NCI-H187 treated with DMSO at 0.1 percent for 48 hours (cell line): Measurements from ENCODE around the gene PAF1.

Experiments
- DNase-seq: peaks from one replicate; lab custom pipeline; 2025; lab: John Stamatoyannopoulos, UW

The PAF1 gene

DNA sequence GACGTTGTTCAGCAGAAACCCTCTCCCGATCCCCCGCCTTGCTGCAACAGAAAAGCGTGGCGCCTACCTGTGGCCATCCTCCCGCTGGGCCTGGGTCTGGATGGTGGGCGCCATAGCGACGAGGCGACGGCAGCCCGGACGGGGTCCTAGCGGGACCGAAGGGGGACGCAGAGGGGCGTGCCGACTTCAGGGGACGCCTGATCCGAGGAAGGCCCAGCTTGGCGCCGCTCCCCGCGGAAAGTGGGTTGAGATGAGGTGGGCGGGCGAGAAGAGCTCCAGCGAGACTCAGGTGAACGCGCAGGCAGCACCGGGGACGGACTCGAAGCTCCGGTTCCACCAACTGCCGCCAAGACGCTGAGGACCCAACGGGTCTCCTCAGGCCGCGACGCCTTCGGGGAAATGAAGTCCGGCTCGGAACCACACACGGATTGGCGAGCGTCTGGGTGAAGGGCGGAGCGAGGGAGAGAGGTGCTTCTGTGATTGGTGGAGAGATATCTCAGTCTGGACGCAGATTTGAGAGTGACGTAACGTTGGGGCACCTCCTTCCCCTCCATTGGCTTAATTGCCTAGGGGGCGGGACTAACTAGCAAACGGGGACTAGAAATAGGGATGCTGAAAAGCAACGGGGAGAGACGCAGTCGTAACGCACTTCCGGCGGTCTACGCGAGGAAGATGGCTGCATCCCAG lies at the start of gene PAF1, which contains the start of gene MED29:
PAF1 (minus strand) TSS at position 356 of the 687 bp plus-strand sequence; CDS start at position 114, 242 bp downstream.
MED29 (plus strand) TSS at position 628 of the 687 bp plus-strand sequence; CDS start at position 673, 45 bp downstream.
- DNase-seq, result peak; percentile 100

DNA sequence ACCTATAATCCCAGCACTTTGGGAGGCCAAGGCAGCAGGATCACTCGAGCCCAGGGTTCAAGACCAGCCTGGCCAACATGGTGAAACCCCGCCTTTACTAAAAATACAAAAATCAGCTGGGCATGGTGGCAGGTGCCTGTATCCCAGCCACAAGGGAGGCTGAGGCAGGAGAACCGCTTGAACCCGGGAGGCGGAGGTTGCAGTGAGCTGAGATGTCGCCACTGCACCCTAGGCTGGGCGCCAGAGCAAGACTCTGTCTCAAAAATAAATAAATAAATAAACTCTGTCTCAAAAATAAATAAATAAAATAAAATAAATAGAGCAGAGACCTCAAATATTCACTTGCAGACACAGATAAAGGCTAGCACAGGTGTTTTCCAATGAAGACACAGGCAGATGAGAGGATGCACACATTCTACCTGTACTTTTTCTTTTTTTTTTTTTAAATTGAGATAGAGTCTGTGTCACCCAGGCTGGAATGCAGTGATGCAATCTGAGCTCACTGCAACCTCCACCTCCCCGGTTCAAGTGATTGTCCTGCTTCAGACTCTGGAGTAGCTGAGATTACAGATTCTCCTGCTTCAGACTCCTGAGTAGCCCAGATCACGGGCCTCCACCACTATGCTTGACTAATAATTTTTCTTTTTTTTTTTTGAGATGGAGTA lies 47.5 kb upstream of the PAF1 start:
- DNase-seq, result no peak

DNA sequence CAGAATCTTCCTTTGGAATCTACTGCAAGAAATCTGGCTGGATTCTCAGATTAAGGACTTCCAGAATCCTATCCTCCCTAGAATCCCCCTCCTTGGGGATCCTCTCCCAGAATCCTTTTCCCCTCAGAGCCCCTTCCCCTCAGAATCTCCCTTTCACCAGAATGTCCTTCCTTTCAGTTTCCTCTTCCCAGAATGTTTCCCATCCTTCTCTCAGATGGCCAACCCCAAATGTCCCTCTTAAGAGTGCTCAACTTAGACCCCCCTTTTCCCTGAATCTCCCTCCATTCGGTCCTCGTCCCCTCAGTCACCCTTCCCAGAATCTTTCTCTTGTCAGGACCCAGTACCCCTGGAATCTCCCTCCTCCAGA lies 45.4 kb upstream of the PAF1 start:
- DNase-seq, result no peak

DNA sequence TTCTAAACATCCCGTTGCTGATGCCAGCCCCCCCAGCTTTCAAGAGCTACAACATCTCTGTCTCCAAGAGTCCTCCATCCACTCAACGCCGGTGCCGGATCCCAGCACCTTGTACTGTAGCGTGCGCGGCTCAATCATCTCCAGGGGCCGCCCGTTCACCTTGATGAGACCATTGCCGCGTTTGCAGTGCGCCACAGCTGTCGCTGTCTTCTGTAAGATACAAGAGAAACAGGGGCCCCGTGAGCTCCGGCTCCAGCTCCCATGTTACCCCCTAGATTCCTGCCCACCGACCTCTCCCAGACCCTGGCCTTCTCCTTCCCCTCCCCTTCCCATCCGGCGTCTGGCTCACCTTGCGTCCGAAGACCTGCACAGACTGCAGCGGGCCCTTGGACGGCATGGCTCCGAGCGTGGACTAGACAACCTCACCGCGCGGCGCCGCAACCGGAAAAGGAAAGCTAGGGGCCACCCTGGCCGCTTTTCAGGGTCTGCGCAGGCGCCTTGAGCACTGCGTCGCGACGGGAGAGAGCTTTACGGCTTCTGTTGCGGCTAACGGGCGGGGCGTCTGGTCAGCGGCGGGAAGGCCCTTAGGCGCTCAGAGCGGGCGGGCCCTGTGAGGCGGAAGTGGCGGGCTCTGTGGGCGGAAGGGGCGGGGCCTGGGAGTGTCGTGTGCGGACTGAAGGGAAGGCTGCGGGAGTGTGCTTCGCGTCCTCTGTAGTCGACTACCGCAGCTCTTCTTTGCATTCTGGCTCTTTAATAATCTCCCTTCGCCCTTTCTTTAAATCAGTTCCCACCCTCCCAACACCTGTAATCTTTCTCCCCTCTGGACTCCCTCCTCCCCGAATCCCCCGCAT lies 44.8 kb upstream of the PAF1 start, which contains the start of gene RPS16:
RPS16 (minus strand) TSS at position 451 of the 851 bp plus-strand sequence; CDS start at position 397, 54 bp downstream.
- peak; percentile 94 for DNase-seq

DNA sequence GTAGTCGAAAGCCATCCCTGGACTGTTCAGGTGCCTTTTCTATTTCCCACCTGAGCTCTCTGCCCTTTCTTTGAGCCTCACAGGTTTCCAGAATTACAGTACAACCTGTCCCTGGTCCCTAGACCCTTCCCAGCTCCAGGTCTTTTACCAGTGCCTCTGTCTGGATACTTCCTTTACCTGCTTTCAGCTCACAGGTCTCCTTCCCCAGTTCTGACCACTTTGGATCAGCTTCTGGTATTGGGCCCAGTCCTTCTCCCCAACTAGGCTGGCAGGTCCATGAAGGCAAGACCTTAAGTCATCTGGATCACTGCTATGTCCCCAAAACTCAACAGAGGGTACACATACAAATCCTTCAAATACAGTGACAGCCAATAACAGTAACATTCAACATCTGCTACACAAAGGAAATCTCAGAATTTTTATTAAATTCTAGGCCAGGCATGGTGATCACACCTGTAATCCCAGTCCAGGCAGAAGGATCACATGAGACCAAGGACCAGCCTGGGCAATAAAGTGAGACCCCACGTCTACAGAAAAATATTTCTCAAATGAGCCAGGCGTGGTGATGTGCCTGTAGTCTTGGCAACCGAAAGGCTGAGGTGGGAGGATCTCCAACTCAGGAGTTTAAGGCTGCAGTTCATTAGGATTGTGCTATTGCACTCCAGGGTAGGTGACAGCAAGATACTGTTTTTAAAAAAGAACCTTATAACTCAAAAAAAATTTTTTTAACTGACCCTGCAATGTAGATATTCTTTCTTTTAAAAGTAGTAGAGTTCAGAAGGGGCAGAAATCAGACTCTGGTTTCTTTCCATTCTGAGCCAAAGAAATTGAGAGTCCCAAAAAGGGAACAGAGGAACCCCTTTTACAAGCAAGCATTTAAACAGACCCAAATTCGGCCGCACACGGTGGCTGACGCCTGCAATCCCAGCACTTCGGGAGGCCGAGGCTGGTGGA lies 43.5 kb upstream of the PAF1 start:
- no peak for DNase-seq

DNA sequence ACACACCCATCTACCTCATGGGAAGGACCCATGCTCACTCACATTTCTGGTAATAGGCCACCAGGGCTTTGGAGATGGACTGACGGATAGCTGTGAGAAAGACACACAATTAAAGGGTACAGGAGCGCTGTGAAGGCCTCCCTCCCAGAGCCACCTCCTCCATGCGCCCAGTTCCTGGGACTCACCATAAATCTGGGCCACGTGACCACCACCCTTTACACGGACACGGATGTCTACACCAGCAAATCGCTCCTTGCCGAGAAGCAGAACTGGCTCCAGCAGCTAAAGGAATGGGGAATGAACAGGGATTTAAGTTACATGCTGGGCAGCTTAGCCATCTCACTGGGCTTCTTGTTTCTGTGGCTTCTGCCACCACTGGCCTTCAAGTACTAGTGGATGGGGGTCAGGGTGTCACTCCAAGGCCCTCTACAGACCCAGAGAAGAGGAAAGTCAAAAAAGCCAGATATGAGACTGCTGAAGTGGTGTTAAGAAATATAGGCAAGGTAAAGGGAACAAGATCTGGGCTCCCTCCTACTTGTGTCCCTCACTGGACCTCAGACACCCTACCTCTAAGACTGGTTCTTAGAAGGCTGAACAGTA lies 42.7 kb upstream of the PAF1 start:
- no peak for DNase-seq

DNA sequence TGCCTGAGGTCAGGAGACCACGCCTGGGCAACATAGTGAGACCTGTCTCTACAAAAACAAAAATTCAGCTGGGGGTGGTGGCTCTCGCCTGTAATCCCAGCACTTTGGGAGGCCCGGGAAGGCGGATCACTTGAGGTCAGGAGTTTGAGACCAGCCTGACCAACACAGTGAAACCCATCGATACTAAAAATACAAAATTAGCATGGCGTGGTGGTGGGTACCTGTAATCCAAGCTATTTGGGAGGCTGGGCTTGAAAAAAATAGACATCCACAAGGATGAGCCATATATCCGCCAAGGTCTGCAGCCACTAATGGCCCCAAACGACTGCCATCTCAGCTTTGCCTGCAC lies 41.7 kb upstream of the PAF1 start:
- no peak for DNase-seq

DNA sequence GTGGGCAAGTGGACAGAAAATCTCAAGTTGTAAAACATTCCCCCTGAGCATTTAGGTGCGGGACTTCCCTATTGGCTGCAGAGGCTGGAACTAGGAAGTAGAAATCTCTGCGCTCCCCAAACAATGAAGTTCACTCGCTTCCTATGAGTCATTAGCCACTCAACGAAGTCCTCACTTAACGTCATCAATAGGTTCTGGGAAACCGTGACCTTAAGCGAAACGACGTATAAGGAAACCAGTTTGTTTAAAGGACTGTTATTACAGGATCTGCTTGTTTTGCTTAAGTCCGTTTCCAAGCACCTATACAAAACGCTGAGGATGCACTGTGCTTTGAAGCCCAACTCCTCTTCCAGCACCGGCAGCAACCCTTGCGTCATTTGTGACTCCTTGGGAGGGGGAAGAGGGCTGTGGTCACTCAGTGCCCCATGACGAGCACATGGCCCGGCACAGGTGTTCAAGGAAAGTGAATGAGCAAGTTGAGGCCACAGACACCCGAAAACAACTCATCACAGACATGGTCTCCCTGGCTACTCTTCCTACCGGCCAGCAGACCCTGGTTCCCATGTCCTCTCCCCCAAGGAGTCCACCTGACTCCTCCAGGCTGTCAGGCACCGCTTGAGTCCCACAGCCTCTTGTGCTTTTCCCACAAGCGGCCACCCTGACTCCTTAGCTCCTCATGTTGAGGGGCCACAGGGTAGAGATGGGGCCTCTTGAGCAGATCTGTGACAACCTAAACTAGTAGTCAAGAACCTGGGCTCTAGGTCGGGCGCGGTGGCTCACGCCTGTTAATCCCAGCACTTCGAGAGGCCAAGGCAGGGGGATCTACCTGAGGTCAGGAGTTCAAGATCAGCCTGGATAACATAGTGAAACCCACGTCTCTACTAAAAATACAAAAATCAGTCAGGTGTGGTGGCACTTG lies 40.0 kb upstream of the PAF1 start:
- no peak for DNase-seq

DNA sequence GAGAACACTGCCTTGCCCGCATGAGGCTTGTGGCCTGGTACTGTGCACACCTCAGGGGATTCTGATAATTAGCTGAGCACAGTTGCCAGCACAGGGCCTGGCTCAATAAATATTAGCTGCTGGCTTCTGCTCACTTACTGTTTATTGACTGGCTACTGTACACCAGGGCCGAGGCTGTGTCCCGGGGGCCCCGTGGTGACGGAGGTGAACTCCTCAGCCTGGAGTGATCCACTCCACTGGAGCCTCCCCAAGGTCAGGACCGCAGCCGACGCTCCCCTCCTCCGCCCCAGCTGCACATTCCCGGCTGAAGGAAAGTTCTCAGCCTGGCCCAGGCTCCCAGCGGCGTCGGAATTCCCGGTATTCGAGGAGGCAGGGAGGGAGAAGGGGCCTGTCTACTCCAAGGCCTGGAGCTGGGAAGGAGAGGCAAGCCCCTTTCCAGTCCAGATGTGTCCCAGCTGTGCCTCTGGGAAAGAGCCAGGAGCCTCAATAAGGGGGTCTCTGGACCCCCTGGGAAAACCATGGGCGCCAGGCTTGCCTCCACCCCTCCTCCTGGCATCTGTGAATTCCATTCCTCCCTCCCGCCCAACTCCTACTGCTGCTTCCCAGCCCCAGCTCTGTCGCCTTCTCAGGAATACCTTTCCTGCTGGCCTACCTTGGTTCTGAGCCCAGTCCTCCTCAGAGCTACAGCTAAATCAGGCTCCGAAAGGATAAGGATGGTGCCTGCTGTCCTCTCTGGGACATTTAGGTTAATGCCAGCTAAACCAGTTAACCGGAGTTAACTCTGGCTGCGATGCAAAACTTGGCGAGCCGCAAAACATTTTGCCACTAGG lies 37.6 kb upstream of the PAF1 start:
- DNase-seq, result no peak

DNA sequence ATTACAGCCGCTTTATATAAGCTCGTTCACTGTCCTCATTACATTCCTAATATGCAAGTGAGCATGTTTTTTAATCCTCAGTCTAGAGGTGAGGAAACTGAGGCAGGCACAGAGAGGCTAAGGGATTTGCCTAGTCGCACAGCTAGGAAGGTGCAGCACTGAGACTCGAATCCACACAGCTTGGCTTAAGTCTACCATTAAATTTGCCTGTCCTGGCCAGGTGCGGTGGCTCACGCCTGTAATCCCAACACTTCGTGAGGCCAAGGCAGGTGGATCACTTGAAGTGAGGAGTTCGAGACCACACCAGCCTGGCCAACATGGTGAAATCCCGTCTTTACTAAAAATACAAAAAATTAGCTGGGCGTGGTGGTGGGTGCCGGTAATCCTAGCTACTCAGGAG lies 36.8 kb upstream of the PAF1 start:
- no peak for DNase-seq

DNA sequence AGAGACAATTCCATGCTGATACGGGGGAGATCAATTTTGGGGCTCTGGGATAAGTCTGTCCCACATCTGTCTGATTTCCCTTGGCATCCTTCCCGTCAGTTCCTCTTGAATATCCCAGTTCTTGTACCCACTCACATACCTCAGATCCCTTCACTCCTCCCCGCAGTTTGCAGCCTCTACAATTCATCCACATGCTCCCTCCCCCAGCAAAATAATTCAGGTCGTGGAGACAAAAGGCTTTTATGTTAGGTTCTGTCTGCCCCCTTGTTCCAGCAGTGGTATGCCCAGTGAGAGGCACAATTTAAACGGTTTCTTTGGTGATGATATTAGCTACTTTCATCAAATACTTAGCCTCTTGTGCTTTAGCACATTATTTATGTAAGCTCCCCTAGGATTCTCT lies 35.3 kb upstream of the PAF1 start:
- no peak for DNase-seq

DNA sequence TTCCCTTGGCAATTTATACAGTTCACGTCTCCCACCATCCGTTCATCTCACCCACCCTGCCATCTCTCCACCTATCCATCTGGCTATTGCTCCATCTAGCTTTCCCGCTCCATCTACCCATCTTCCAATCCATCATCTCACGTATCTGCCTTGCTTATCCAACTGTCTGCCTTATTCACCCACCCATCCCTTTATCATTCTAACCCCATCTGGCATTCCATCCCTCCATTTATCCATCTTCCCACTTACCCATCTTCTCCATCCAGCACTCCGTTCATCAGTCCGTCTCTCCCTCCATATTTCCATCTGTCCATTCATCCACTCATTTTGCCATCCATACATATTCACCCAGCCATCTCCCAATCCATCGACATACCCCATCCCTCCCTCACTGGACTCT lies 34.8 kb upstream of the PAF1 start:
- DNase-seq, result no peak

DNA sequence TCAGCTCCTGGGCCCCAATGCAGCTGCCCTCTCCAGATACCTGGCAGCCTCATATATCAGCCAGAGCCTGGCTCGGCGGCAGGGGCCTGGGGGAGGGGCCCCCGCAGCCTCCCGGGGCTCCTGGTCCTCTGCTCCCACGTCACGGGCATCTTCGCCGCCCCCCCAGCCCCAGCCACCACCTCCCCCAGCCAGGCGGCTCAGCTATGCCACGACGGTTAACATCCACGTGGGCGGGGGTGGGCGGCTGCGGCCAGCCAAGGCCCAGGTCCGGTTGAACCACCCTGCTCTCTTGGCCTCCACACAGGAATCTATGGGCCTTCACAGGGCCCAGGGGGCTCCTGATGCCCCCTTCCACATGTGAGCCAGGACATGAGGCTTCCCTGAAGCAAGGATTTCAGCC lies 34.0 kb upstream of the PAF1 start:
- no peak for DNase-seq

DNA sequence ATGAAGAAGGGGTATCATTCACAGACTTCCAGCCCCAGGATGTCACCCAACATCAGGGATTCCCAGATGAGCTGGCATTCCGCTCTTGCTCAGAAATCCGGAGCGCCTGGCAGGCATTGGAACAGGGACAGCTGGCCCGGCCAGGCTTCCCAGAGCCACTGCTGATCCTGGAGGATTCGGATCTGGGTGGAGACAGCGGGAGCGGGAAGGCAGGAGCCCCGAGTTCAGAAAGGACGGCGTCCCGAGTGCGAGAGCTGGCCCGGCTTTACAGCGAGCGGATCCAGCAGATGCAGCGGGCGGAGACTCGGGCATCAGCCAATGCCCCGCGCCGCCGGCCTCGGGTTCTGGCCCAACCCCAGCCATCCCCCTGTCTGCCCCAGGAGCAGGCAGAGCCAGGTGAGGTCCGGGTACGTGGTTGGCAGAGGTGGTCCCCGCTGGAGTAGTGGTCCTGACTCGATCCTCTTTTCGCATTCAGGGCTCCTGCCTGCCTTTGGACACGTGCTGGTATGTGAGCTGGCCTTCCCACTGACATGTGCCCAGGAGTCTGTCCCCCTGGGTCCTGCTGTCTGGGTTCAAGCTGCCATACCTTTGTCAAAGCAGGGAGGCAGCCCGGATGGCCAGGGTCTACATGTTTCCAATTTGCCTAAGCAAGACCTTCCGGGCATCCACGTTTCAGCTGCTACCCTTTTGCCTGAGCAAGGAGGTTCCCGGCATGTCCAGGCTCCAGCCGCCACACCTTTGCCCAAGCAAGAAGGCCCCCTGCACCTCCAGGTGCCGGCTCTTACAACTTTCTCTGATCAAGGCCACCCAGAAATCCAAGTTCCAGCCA lies 32.6 kb upstream of the PAF1 start:
- DNase-seq, result no peak

DNA sequence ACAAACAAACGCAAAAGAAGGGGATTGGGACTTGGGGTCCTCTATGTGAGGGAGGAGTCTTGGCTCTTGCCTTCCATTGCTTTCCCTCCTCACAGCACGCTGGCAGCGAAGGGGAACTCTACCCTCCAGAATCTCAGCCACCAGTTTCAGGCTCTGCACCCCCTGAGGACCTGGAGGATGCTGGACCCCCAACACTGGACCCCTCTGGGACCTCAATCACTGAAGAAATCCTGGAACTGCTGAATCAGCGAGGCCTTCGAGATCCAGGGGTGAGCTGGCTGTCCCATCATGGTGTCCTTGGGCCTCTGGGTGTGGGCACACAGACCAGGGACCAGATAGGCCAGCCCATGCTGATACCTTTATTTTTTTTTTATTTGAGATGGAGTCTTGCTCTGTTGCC lies 31.1 kb upstream of the PAF1 start:
- no peak for DNase-seq

DNA sequence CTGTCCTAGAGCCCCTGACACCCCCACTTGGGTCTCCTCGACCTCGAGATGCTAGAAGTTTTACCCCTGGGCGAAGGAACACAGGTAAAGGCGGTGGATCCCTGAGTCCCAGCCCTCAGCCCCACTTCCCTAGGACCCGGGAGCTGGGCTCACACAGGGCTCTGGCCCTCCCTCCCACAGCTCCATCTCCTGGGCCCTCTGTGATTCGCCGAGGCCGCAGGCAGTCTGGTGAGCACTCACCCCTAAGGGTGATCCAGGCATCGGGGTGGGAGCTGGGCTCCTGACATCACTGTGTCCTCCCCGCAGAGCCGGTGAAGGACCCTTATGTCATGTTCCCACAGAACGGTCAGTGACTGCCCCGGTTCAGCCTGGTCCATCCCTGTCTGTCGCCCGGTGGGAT lies 29.9 kb upstream of the PAF1 start:
- no peak for DNase-seq

DNA sequence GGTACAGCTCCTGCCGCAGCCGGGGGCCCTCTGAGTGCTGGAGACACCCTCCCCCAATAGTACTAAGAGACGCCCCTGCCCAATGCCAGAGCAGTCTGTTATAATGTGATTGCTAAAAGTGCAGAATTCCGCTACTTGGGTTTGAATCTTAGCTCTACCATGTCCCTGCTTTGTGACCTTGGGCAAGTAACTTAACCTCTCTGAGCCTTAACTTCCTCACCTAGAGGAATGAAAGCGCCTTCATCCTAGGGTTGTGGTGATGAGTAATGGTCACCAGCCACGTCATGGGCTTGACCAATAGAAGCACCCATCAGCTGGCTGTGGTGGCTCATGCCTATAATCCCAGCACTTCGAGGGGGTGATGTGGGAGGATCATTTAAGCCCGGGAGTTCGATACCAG lies 28.1 kb upstream of the PAF1 start:
- DNase-seq, result no peak

DNA sequence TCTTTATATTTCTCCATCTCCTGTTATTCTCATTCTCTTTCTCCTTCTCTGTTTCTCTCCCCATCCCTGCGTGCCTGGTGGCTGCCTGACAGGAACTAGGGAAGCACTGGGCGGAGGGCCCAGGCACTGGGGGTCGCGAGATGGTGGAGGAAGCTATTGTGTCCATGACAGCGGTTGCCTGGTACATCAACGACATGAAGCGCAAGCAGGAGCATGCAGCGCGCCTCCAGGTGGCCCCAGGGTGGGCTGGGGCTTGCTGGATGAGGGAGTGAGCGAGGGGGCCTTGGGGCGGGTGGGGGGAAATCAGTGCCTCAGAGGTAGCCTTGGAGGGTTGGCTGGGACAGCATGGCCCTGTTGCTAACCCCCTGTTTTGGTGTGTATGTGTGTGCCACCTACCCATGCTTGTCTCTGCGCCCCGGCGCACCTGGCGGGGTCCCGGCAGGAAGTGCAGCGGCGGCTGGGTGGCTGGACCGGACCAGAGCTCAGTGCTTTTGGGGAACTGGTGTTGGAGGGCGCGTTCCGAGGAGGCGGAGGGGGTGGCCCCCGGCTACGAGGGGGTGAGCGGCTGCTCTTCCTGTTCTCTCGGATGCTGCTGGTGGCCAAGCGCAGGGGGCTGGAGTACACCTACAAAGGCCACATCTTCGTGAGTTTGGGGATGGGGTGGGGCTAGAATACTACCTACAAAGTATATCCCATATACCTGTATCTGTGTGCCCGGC lies 26.7 kb upstream of the PAF1 start:
- DNase-seq, result no peak
